Left kidney (tissue), 8 donors: ENCODE results near the gene CFL2. TPM values are rescaled to one million over a fixed set of nuclear protein-coding genes. Genes with fewer than 3 reads are reported as not detected.
A peak's percentile ranks its signal among the peaks of the same experiment; 100 is the strongest.
"Not testable (repeated sequence)": the region's sequence is repeated elsewhere in the genome, so short reads cannot be mapped to it uniquely, and the experiment has no call there.

Experiments
- DNase-seq: peaks from one replicate; pipeline ENCODE4 v3.0.0-alpha.2; 2013
- long read RNA-seq, 8 donors: transcript quantifications; one replicate each; lab custom pipeline, GENCODE V29; 2026
- polyA plus RNA-seq: library from polyadenylated mRNA; unstranded; fragments of 120-200 nt; gene quantifications from one replicate; pipeline ENCODE4 v1.2.1, GENCODE V29; 2013; ENCODE audit not compliant: insufficient read length

CFL2 gene
- polyA plus RNA-seq = 74.8 TPM
- long read RNA-seq, donor 1, full-length matches to known transcripts = 29 of 35 reads
- long read RNA-seq, donor 1, partial matches to known transcripts = 6 of 35 reads
- long read RNA-seq, donor 1, other reads (novel, unspliced or antisense) = 0 of 35 reads
- long read RNA-seq, donor 2, full-length matches to known transcripts = 28 of 33 reads
- long read RNA-seq, donor 2, partial matches to known transcripts = 5 of 33 reads
- long read RNA-seq, donor 2, other reads (novel, unspliced or antisense) = 0 of 33 reads
- long read RNA-seq, donor 3, full-length matches to known transcripts = 14 of 24 reads
- long read RNA-seq, donor 3, partial matches to known transcripts = 10 of 24 reads
- long read RNA-seq, donor 3, other reads (novel, unspliced or antisense) = 0 of 24 reads
- long read RNA-seq, donor 4, full-length matches to known transcripts = 2 of 2 reads
- long read RNA-seq, donor 4, partial matches to known transcripts = 0 of 2 reads
- long read RNA-seq, donor 4, other reads (novel, unspliced or antisense) = 0 of 2 reads
- long read RNA-seq, donor 5, full-length matches to known transcripts = 40 of 48 reads
- long read RNA-seq, donor 5, partial matches to known transcripts = 8 of 48 reads
- long read RNA-seq, donor 5, other reads (novel, unspliced or antisense) = 0 of 48 reads
- long read RNA-seq, donor 6, full-length matches to known transcripts = 19 of 19 reads
- long read RNA-seq, donor 6, partial matches to known transcripts = 0 of 19 reads
- long read RNA-seq, donor 6, other reads (novel, unspliced or antisense) = 0 of 19 reads
- long read RNA-seq, donor 7, full-length matches to known transcripts = 33 of 44 reads
- long read RNA-seq, donor 7, partial matches to known transcripts = 11 of 44 reads
- long read RNA-seq, donor 7, other reads (novel, unspliced or antisense) = 0 of 44 reads
- long read RNA-seq, donor 8, full-length matches to known transcripts = 10 of 10 reads
- long read RNA-seq, donor 8, partial matches to known transcripts = 0 of 10 reads
- long read RNA-seq, donor 8, other reads (novel, unspliced or antisense) = 0 of 10 reads

GRCh38 chr14:34714320-34715126, at the start of gene CFL2:
CFL2 (minus strand) TSS chr14:34714593; CDS start chr14:34714540, 53 bp downstream.
- peak; percentile 71 for DNase-seq

GRCh38 chr14:34755215-34755614, 40.8 kb upstream of the CFL2 start:
- no peak for DNase-seq

GRCh38 chr14:34754687-34755086, 40.3 kb upstream of the CFL2 start:
- DNase-seq = no peak

- no peak for DNase-seq
These were observed 36.3 kb upstream of the CFL2 start for GRCh38 chr14:34750670-34751069.

- DNase-seq = no peak
These were observed 35.8 kb upstream of the CFL2 start for GRCh38 chr14:34750233-34750632.

GRCh38 chr14:34749408-34749807, 35.0 kb upstream of the CFL2 start:
- DNase-seq = no peak

- DNase-seq = no peak
These were observed 28.1 kb upstream of the CFL2 start for GRCh38 chr14:34742270-34743115.

- DNase-seq = no peak
These were observed 27.4 kb upstream of the CFL2 start for GRCh38 chr14:34741840-34742239.

GRCh38 chr14:34740139-34740538, 25.7 kb upstream of the CFL2 start:
- DNase-seq = not testable (repeated sequence)

- not testable (repeated sequence) for DNase-seq
These were observed 22.7 kb upstream of the CFL2 start for GRCh38 chr14:34737079-34737478.

GRCh38 chr14:34733245-34733644, 18.9 kb upstream of the CFL2 start:
- DNase-seq = no peak

GRCh38 chr14:34732802-34733201, 18.4 kb upstream of the CFL2 start:
- no peak for DNase-seq

- DNase-seq = no peak
These were observed 9.5 kb upstream of the CFL2 start for GRCh38 chr14:34723867-34724266.

- DNase-seq = peak; percentile 70
These were observed 8.5 kb upstream of the CFL2 start for GRCh38 chr14:34722723-34723545.

GRCh38 chr14:34721129-34721528, 6.7 kb upstream of the CFL2 start:
- DNase-seq = no peak

GRCh38 chr14:34718750-34719304, 4.4 kb upstream of the CFL2 start:
- DNase-seq = no peak

- no peak for DNase-seq
These were observed 902 bp upstream of the CFL2 start for GRCh38 chr14:34715127-34715863.

- DNase-seq = peak; percentile 53
These were observed 593 bp downstream of the CFL2 start for GRCh38 chr14:34713681-34714319.
